G401.6 (cell line): ENCODE data around the gene SH3RF2.
"Not testable (repeated sequence)": the region's sequence is repeated elsewhere in the genome, so short reads cannot be mapped to it uniquely, and the experiment has no call there.

Experiments
- FAIRE-seq: peaks from 2 replicates; lab custom pipeline; 2012; peaks lifted over from hg19 to GRCh38; lab: Jason Lieb, UNC

SH3RF2 gene

GRCh38 chr5:146084376-146084775 lies 148.0 kb downstream of the SH3RF2 start:
- FAIRE-seq = no peak

GRCh38 chr5:146088098-146088497 lies 151.7 kb downstream of the SH3RF2 start:
- FAIRE-seq = no peak

- no peak for FAIRE-seq
Observed at GRCh38 chr5:146089287-146089686, 152.9 kb downstream of the SH3RF2 start.

- FAIRE-seq = no peak
Observed at GRCh38 chr5:146091881-146092280, 155.5 kb downstream of the SH3RF2 start.

- no peak for FAIRE-seq
Observed at GRCh38 chr5:146098047-146098446, 161.7 kb downstream of the SH3RF2 start.

GRCh38 chr5:146101646-146102045 lies 165.3 kb downstream of the SH3RF2 start:
- FAIRE-seq = no peak

- no peak for FAIRE-seq
Observed at GRCh38 chr5:146103594-146103993, 167.2 kb downstream of the SH3RF2 start.

GRCh38 chr5:146105477-146105876 lies 169.1 kb downstream of the SH3RF2 start, which contains the start of gene PLAC8L1:
Gene PLAC8L1, minus strand, starts transcription at chr5:146105577. Its CDS starts 1,266 bp downstream, at chr5:146104311.
- no peak for FAIRE-seq

- FAIRE-seq = no peak
Observed at GRCh38 chr5:146107901-146108300, 171.5 kb downstream of the SH3RF2 start.

- FAIRE-seq = not testable (repeated sequence)
Observed at GRCh38 chr5:146108870-146109269, 172.5 kb downstream of the SH3RF2 start.

- FAIRE-seq = no peak
Observed at GRCh38 chr5:146109379-146109778, 173.0 kb downstream of the SH3RF2 start.

- FAIRE-seq = no peak
Observed at GRCh38 chr5:146111409-146111808, 175.0 kb downstream of the SH3RF2 start.

- no peak for FAIRE-seq
Observed at GRCh38 chr5:146112476-146112875, 176.1 kb downstream of the SH3RF2 start.
